HEK293 (cell line): ENCODE data around the gene DEFB113.

Experiments
- CTCF ChIA-PET: fragments of 350-600 bp; formaldehyde crosslinking; extraction: SDS; loops from one replicate; lab custom pipeline; 2021; ENCODE audit warnings: antibody characterized with exemption; lab: Yijun Ruan, JAX
- POLR2A ChIA-PET: fragments of 300-600 bp; formaldehyde crosslinking; extraction: SDS; loops from one replicate; lab custom pipeline; 2020; ENCODE audit warnings: antibody characterized with exemption, inconsistent platforms; lab: Yijun Ruan, JAX
- H3K27ac ChIP-seq: fragments of 200-500 bp; sonication (Bioruptor generic); 2 replicates; pipeline ENCODE4 v1.5.1; 2014; ENCODE audit warnings: low read depth, low read length, control low read depth, inconsistent platforms; ENCODE audit errors: extremely low read depth
- H3K36me3 ChIP-seq, 2 experiments: fragments of 200-500 bp in 1 of 2; sonication (Bioruptor generic) in 1 of 2; 1 replicate in 1 of 2; 2 replicates in 1 of 2; pipeline ENCODE4 v1.5.1; 2014 to 2017; ENCODE audit warnings: inconsistent platforms in 2 of 2, low read length in 2 of 2; ENCODE audit not compliant: control insufficient read depth in 2 of 2, insufficient read depth in 1 of 2
- H3K4me1 ChIP-seq: fragments of 200-500 bp; sonication (Bioruptor generic); 2 replicates; pipeline ENCODE4 v1.5.1; 2014; ENCODE audit warnings: mild to moderate bottlenecking, low read length, inconsistent platforms; ENCODE audit not compliant: control insufficient read depth, insufficient read depth
- H3K4me3 ChIP-seq: 2 replicates; pipeline ENCODE4 v1.5.1; 2011; ENCODE audit warnings: low read depth, mild to moderate bottlenecking, control low read depth, low read length, moderate library complexity
- H3K9me3 ChIP-seq: fragments of 200-500 bp; sonication (Bioruptor generic); 2 replicates; pipeline ENCODE4 v1.5.1; 2014; ENCODE audit warnings: low read depth, low read length, inconsistent platforms; ENCODE audit not compliant: control insufficient read depth, insufficient read depth
- FEZF1 ChIP-seq: fragments of 450-650 bp; formaldehyde crosslinking; IDR thresholded peaks from 2 replicates; pipeline ENCODE4 v1.5.1; 2016; ENCODE audit warnings: missing biosample characterization, missing genetic modification characterization
- GLIS2 ChIP-seq: fragments of 450-650 bp; formaldehyde crosslinking; IDR thresholded peaks from 2 replicates; pipeline ENCODE4 v1.5.1; 2016; ENCODE audit warnings: missing biosample characterization, missing genetic modification characterization
- KLF1 ChIP-seq: fragments of 450-650 bp; formaldehyde crosslinking; IDR thresholded peaks from 2 replicates; pipeline ENCODE4 v1.5.1; 2016; ENCODE audit warnings: missing biosample characterization, missing genetic modification characterization
- KLF10 ChIP-seq: fragments of 450-650 bp; IDR thresholded peaks from 2 replicates; pipeline ENCODE4 v1.5.1; 2018; ENCODE audit warnings: missing biosample characterization, mild to moderate bottlenecking, missing genetic modification characterization
- KLF8 ChIP-seq: fragments of 450-650 bp; formaldehyde crosslinking; IDR thresholded peaks from 2 replicates; pipeline ENCODE4 v1.5.1; 2016; ENCODE audit warnings: missing biosample characterization, missing genetic modification characterization
- KLF9 ChIP-seq: fragments of 450-650 bp; formaldehyde crosslinking; IDR thresholded peaks from 2 replicates; pipeline ENCODE4 v1.5.1; 2016; ENCODE audit warnings: missing biosample characterization, missing genetic modification characterization, low read depth
- MEIS1 ChIP-seq: sonication (generic); formaldehyde crosslinking; IDR thresholded peaks from 2 replicates; pipeline ENCODE4 v1.8.1; 2022; ENCODE audit warnings: missing genetic modification reagents, mild to moderate bottlenecking, borderline replicate concordance
- RBAK ChIP-seq: fragments of 450-650 bp; formaldehyde crosslinking; IDR thresholded peaks from 2 replicates; pipeline ENCODE4 v1.5.1; 2016; ENCODE audit warnings: missing biosample characterization, missing genetic modification characterization
- SCRT1 ChIP-seq: fragments of 450-650 bp; formaldehyde crosslinking; IDR thresholded peaks from 2 replicates; pipeline ENCODE4 v1.5.1; 2016; ENCODE audit warnings: missing biosample characterization, missing genetic modification characterization, borderline replicate concordance
- SCRT2 ChIP-seq: fragments of 450-650 bp; formaldehyde crosslinking; IDR thresholded peaks from 2 replicates; pipeline ENCODE4 v1.5.1; 2016; ENCODE audit warnings: missing biosample characterization, missing genetic modification characterization
- SETDB1 ChIP-seq: IDR thresholded peaks from one replicate; pipeline ENCODE4 v1.6.1; 2017; ENCODE audit warnings: mild to moderate bottlenecking, low read length, moderate library complexity, mixed read lengths; ENCODE audit not compliant: insufficient read length
- SP7 ChIP-seq: fragments of 450-650 bp; formaldehyde crosslinking; IDR thresholded peaks from 2 replicates; pipeline ENCODE4 v1.5.1; 2016; ENCODE audit warnings: missing biosample characterization, missing genetic modification characterization
- ZIC2 ChIP-seq: fragments of 450-650 bp; formaldehyde crosslinking; IDR thresholded peaks from 2 replicates; pipeline ENCODE4 v1.5.1; 2016; ENCODE audit warnings: missing biosample characterization, missing genetic modification characterization
- ZNF114 ChIP-seq: fragments of 450-650 bp; formaldehyde crosslinking; IDR thresholded peaks from 2 replicates; pipeline ENCODE4 v1.5.0; 2017; ENCODE audit warnings: missing biosample characterization, missing genetic modification characterization
- ZNF121 ChIP-seq: fragments of 450-650 bp; formaldehyde crosslinking; IDR thresholded peaks from 2 replicates; pipeline ENCODE4 v1.5.1; 2016; ENCODE audit warnings: missing biosample characterization, missing genetic modification characterization
- ZNF146 ChIP-seq: fragments of 450-650 bp; formaldehyde crosslinking; IDR thresholded peaks from 2 replicates; pipeline ENCODE4 v1.5.1; 2016; ENCODE audit warnings: missing biosample characterization, missing genetic modification characterization
- ZNF16 ChIP-seq: fragments of 450-650 bp; formaldehyde crosslinking; IDR thresholded peaks from 2 replicates; pipeline ENCODE4 v1.5.1; 2016; ENCODE audit warnings: low read depth, missing biosample characterization, missing genetic modification characterization
- ZNF175 ChIP-seq: fragments of 450-650 bp; formaldehyde crosslinking; IDR thresholded peaks from 2 replicates; pipeline ENCODE4 v1.5.1; 2016; ENCODE audit warnings: missing biosample characterization, missing genetic modification characterization
- ZNF184 ChIP-seq: fragments of 450-650 bp; IDR thresholded peaks from 2 replicates; pipeline ENCODE4 v1.5.1; 2018; ENCODE audit warnings: missing biosample characterization, mild to moderate bottlenecking, missing genetic modification characterization
- ZNF2 ChIP-seq: fragments of 450-650 bp; formaldehyde crosslinking; IDR thresholded peaks from 2 replicates; pipeline ENCODE4 v1.5.1; 2016; ENCODE audit warnings: missing biosample characterization, missing genetic modification characterization
- ZNF24 ChIP-seq: fragments of 450-650 bp; formaldehyde crosslinking; IDR thresholded peaks from 2 replicates; pipeline ENCODE4 v1.5.1; 2016; ENCODE audit warnings: missing biosample characterization, missing genetic modification characterization
- ZNF37A ChIP-seq: fragments of 450-650 bp; IDR thresholded peaks from 2 replicates; pipeline ENCODE4 v1.5.1; 2018; ENCODE audit warnings: missing biosample characterization, missing genetic modification characterization
- ZNF398 ChIP-seq: fragments of 450-650 bp; formaldehyde crosslinking; IDR thresholded peaks from 2 replicates; pipeline ENCODE4 v1.5.1; 2017; ENCODE audit warnings: missing biosample characterization, missing genetic modification characterization
- ZNF473 ChIP-seq: fragments of 450-650 bp; formaldehyde crosslinking; IDR thresholded peaks from 2 replicates; pipeline ENCODE4 v1.5.1; 2017; ENCODE audit warnings: missing biosample characterization, missing genetic modification characterization
- ZNF521 ChIP-seq: fragments of 450-650 bp; formaldehyde crosslinking; IDR thresholded peaks from 2 replicates; pipeline ENCODE4 v1.5.1; 2017; ENCODE audit warnings: missing biosample characterization, mild to moderate bottlenecking, missing genetic modification characterization
- ZNF580 ChIP-seq: fragments of 450-650 bp; formaldehyde crosslinking; IDR thresholded peaks from 2 replicates; pipeline ENCODE4 v1.5.1; 2016; ENCODE audit warnings: missing biosample characterization, missing genetic modification characterization
- ZNF585B ChIP-seq: fragments of 450-650 bp; formaldehyde crosslinking; IDR thresholded peaks from 2 replicates; pipeline ENCODE4 v1.5.1; 2016; ENCODE audit warnings: missing biosample characterization, missing genetic modification characterization
- ZNF626 ChIP-seq: fragments of 450-650 bp; sonication (Bioruptor Pico); formaldehyde crosslinking; IDR thresholded peaks from 2 replicates; pipeline ENCODE4 v1.5.1; 2018; ENCODE audit warnings: missing biosample characterization, missing genetic modification characterization, inconsistent platforms
- ZNF629 ChIP-seq: fragments of 450-650 bp; formaldehyde crosslinking; IDR thresholded peaks from 2 replicates; pipeline ENCODE4 v1.5.1; 2017; ENCODE audit warnings: missing biosample characterization, missing genetic modification characterization
- ZNF645 ChIP-seq: fragments of 450-650 bp; formaldehyde crosslinking; IDR thresholded peaks from 2 replicates; pipeline ENCODE4; 2016; ENCODE audit warnings: missing biosample characterization, missing genetic modification characterization
- ZNF670 ChIP-seq: fragments of 450-650 bp; formaldehyde crosslinking; IDR thresholded peaks from 2 replicates; pipeline ENCODE4 v1.5.1; 2016; ENCODE audit warnings: missing biosample characterization, missing genetic modification characterization, low read depth
- ZNF677 ChIP-seq: fragments of 450-650 bp; IDR thresholded peaks from 2 replicates; pipeline ENCODE4 v1.5.0; 2018; ENCODE audit warnings: missing biosample characterization, mild to moderate bottlenecking, missing genetic modification characterization, moderate library complexity
- ZNF707 ChIP-seq: fragments of 450-650 bp; formaldehyde crosslinking; IDR thresholded peaks from 2 replicates; pipeline ENCODE4 v1.5.1; 2016; ENCODE audit warnings: missing biosample characterization, missing genetic modification characterization
- ZNF747 ChIP-seq: fragments of 450-650 bp; formaldehyde crosslinking; IDR thresholded peaks from 2 replicates; pipeline ENCODE4 v1.5.1; 2016; ENCODE audit warnings: missing biosample characterization, missing genetic modification characterization
- ZNF777 ChIP-seq: fragments of 450-650 bp; formaldehyde crosslinking; IDR thresholded peaks from 2 replicates; pipeline ENCODE4 v1.5.1; 2017; ENCODE audit warnings: missing biosample characterization, missing genetic modification characterization, borderline replicate concordance
- ZNF792 ChIP-seq: fragments of 450-650 bp; formaldehyde crosslinking; IDR thresholded peaks from 2 replicates; pipeline ENCODE4 v1.5.1; 2016; ENCODE audit warnings: missing biosample characterization, missing genetic modification characterization
- ZSCAN23 ChIP-seq: fragments of 450-650 bp; formaldehyde crosslinking; IDR thresholded peaks from 2 replicates; pipeline ENCODE4 v1.5.1; 2016; ENCODE audit warnings: missing biosample characterization, missing genetic modification characterization

The DEFB113 gene

GRCh38 chr6:49966334-49966733 is 3.1 kb downstream of the DEFB113 start:
- POLR2A ChIA-PET: no interaction called here
- Histone ChIP-seq H3K36me3 (no peaks in the 10 kb centered on the region), H3K9me3 (no peaks in the 10 kb centered on the region), H3K4me1 (no peaks in the 10 kb centered on the region), H3K4me3 (no peak overlapping the region), H3K27ac (no peak overlapping the region)
- CTCF ChIA-PET: interaction anchor here (0.5 kb wide), 1 partner anchor 23 kb away, joined by 3 read pairs; no protein-coding TSS in a partner anchor
- no peak for TF ChIP-seq FEZF1
- TF ChIP-seq ZNF146: no peak
- TF ChIP-seq ZNF670 (tag by site-specific recombination): no peak
- no peak for TF ChIP-seq ZNF16 (tag by site-specific recombination)
- no peak for TF ChIP-seq ZNF747 (tag by site-specific recombination)
- no peak for TF ChIP-seq KLF1 (tag by site-specific recombination)
- TF ChIP-seq ZNF37A (tag by site-specific recombination): no peak
- TF ChIP-seq ZNF121 (tag by site-specific recombination): no peak
- no peak for TF ChIP-seq ZNF629 (tag by site-specific recombination)
- TF ChIP-seq ZNF580: no peak
- TF ChIP-seq ZNF521 (tag by site-specific recombination): no peak
- no peak for TF ChIP-seq ZNF2 (tag by site-specific recombination)
- no peak for TF ChIP-seq ZNF626 (tag by site-specific recombination)
- TF ChIP-seq ZNF184 (tag by site-specific recombination): no peak
- no peak for TF ChIP-seq ZNF585B (tag by site-specific recombination)
- TF ChIP-seq KLF9: no peak
- no peak for TF ChIP-seq KLF10 (tag by site-specific recombination)
- TF ChIP-seq ZNF792: no peak
- TF ChIP-seq ZNF473 (tag by site-specific recombination): no peak
- TF ChIP-seq ZNF677: no peak

GRCh38 chr6:49964064-49964463 is 5.4 kb downstream of the DEFB113 start, which contains the start of gene DEFB114:
Gene DEFB114 (minus strand): TSS chr6:49964164. CDS start chr6:49964105, 59 bp downstream.
- TF ChIP-seq ZNF398 (no peak), ZNF585B (tag by site-specific recombination) (no peak), MEIS1 (CRISPR knock-in tag) (no peak), RBAK (tag by site-specific recombination) (no peak), SCRT2 (no peak), GLIS2 (tag by site-specific recombination) (no peak), ZNF114 (tag by site-specific recombination) (no peak), ZNF777 (tag by site-specific recombination) (no peak), ZSCAN23 (tag by site-specific recombination) (no peak), SCRT1 (tag by site-specific recombination) (no peak), ZNF24 (tag by site-specific recombination) (no peak), KLF8 (tag by site-specific recombination) (no peak), SETDB1 (no peak), ZNF645 (tag by site-specific recombination) (no peak), ZNF707 (no peak), ZNF175 (tag by site-specific recombination) (no peak), SP7 (tag by site-specific recombination) (no peak), ZIC2 (tag by site-specific recombination) (no peak), ZNF184 (tag by site-specific recombination) (no peak)
- H3K9me3 ChIP-seq: no peaks in the 10 kb centered on the region
- H3K27ac ChIP-seq: no peak within 1 kb of the TSS
- POLR2A ChIA-PET: no interaction called here
- H3K4me1 ChIP-seq: no peaks in the 10 kb centered on the region
- no peaks in the 10 kb centered on the region for H3K36me3 ChIP-seq
- no peak within 1 kb of the TSS for H3K4me3 ChIP-seq
- CTCF ChIA-PET: no interaction called here
